OCI-LY1 (cell line): Measurements from ENCODE around the gene PLEKHH2.
"Not testable (repeated sequence)": the region's sequence is repeated elsewhere in the genome, so short reads cannot be mapped to it uniquely, and the experiment has no call there.

Experiments used
- H2AFZ ChIP-seq: fragments of 200-600 bp; sonication (generic), shearing (Covaris generic); 2 replicates; pipeline ENCODE4 v1.6.0; 2014; ENCODE audit warnings: antibody characterized with exemption, mild to moderate bottlenecking, low read length
- H3F3A ChIP-seq: fragments of 200-600 bp; sonication (generic), shearing (Covaris generic); 2 replicates; pipeline ENCODE4 v1.6.0; 2014; ENCODE audit warnings: mild to moderate bottlenecking, antibody characterized with exemption, low read length, moderate library complexity; ENCODE audit not compliant: insufficient read depth
- H3K27ac ChIP-seq: fragments of 200-600 bp; sonication (generic); 2 replicates; pipeline ENCODE4 v1.5.1; 2014; ENCODE audit warnings: low read length, mixed run types, mild to moderate bottlenecking, low read depth; ENCODE audit not compliant: poor library complexity, severe bottlenecking
- H3K27me3 ChIP-seq: fragments of 200-600 bp; sonication (generic); 2 replicates; pipeline ENCODE4 v1.6.0; 2014; ENCODE audit warnings: antibody characterized with exemption, mild to moderate bottlenecking, low read length, moderate library complexity; ENCODE audit not compliant: insufficient read depth
- H3K36me3 ChIP-seq: fragments of 200-600 bp; sonication (generic); 2 replicates; pipeline ENCODE4 v1.6.1; 2014; ENCODE audit warnings: mild to moderate bottlenecking, antibody characterized with exemption, low read length, moderate library complexity, mixed read lengths; ENCODE audit not compliant: insufficient read depth
- H3K4me1 ChIP-seq: fragments of 200-600 bp; sonication (generic); 2 replicates; pipeline ENCODE4 v1.5.1; 2014; ENCODE audit warnings: mild to moderate bottlenecking, low read length, moderate library complexity; ENCODE audit not compliant: insufficient read depth, severe bottlenecking
- H3K4me2 ChIP-seq: fragments of 200-600 bp; sonication (generic), shearing (Covaris generic); 2 replicates; pipeline ENCODE4 v1.6.1; 2014; ENCODE audit warnings: low read length
- H3K4me3 ChIP-seq: fragments of 200-600 bp; sonication (generic); 2 replicates; pipeline ENCODE4 v1.5.1; 2014; ENCODE audit warnings: low read length, low read depth, mild to moderate bottlenecking, mixed read lengths; ENCODE audit not compliant: poor library complexity, severe bottlenecking
- H3K79me2 ChIP-seq: fragments of 200-600 bp; shearing (Covaris generic); 2 replicates; pipeline ENCODE4 v1.6.1; 2016; ENCODE audit warnings: mixed run types, low read length, mixed read lengths; ENCODE audit not compliant: insufficient read depth
- H3K9ac ChIP-seq: fragments of 200-600 bp; sonication (generic), shearing (Covaris generic); 2 replicates; pipeline ENCODE4 v1.6.1; 2014; ENCODE audit warnings: mild to moderate bottlenecking, low read length, mixed read lengths
- H3K9me2 ChIP-seq: fragments of 200-600 bp; sonication (generic), shearing (Covaris generic); 2 replicates; pipeline ENCODE4 v1.6.1; 2014; ENCODE audit warnings: low read depth, mild to moderate bottlenecking, low read length, mixed read lengths
- H3K9me3 ChIP-seq: fragments of 200-600 bp; shearing (Covaris generic); 2 replicates; pipeline ENCODE4 v1.6.1; 2014; ENCODE audit warnings: low read length, mixed read lengths
- H4K20me1 ChIP-seq: fragments of 200-600 bp; sonication (generic), shearing (Covaris generic); 2 replicates; pipeline ENCODE4 v1.6.0; 2016; ENCODE audit warnings: mild to moderate bottlenecking, low read length; ENCODE audit not compliant: insufficient read depth
- CTCF ChIP-seq: fragments of 200-600 bp; sonication (generic), shearing (Covaris generic); IDR thresholded peaks from 2 replicates; pipeline ENCODE4 v1.5.1; 2017; ENCODE audit warnings: mild to moderate bottlenecking, antibody characterized with exemption, low read length, moderate library complexity, mixed read lengths
- EZH2 ChIP-seq: fragments of 200-600 bp; sonication (generic), shearing (Covaris generic); IDR thresholded peaks from 2 replicates; pipeline ENCODE4 v1.8.0; 2017; ENCODE audit warnings: borderline replicate concordance, mixed run types, mild to moderate bottlenecking, antibody characterized with exemption, low read length, moderate library complexity, mixed read lengths

PLEKHH2 gene

GRCh38 chr2:43594875-43595274, 42.2 kb upstream of the PLEKHH2 start:
- Histone ChIP-seq H3K36me3 (peaks cover 20% of the 10 kb centered on the region), H3K27ac (no peak overlapping the region), H3F3A (no peaks in the 10 kb centered on the region), H3K4me3 (peak overlapping the region; percentile 86), H3K27me3 (no peaks in the 10 kb centered on the region), H3K79me2 (peaks cover 11% of the 10 kb centered on the region), H3K4me2 (peak overlapping the region; percentile 84), H4K20me1 (no peaks in the 10 kb centered on the region), H2AFZ (no peak overlapping the region), H3K9me2 (no peaks in the 10 kb centered on the region), H3K4me1 (peaks cover 14% of the 10 kb centered on the region), H3K9ac (peak overlapping the region; percentile 94), H3K9me3 (no peaks in the 10 kb centered on the region)
- TF ChIP-seq CTCF (no peak), EZH2 (no peak)

- Histone ChIP-seq H3K79me2 (peaks cover 11% of the 10 kb centered on the region), H3K36me3 (peaks cover 10% of the 10 kb centered on the region), H4K20me1 (no peaks in the 10 kb centered on the region), H3K27ac (peak within 1 kb of the TSS; percentile 39), H3K4me1 (peaks cover 14% of the 10 kb centered on the region), H3K4me3 (peak within 1 kb of the TSS; percentile 86), H3F3A (no peaks in the 10 kb centered on the region), H3K9ac (peak within 1 kb of the TSS; percentile 94), H3K9me2 (no peaks in the 10 kb centered on the region), H2AFZ (peak within 1 kb of the TSS; percentile 81), H3K27me3 (no peaks in the 10 kb centered on the region), H3K4me2 (peak within 1 kb of the TSS; percentile 84), H3K9me3 (no peaks in the 10 kb centered on the region)
- TF ChIP-seq EZH2 (no peak), CTCF (no peak)
Observed at GRCh38 chr2:43595603-43596412, 41.3 kb upstream of the PLEKHH2 start, which contains the start of gene THADA. TSS of gene THADA (minus strand) at chr2:43596038. CDS start at chr2:43592392, 3,646 bp downstream.

- not testable (repeated sequence) for H3K27me3 ChIP-seq, H3K36me3 ChIP-seq, H3K9me2 ChIP-seq, H3F3A ChIP-seq, H3K27ac ChIP-seq, H2AFZ ChIP-seq, H3K4me1 ChIP-seq, H4K20me1 ChIP-seq, H3K9ac ChIP-seq, H3K4me2 ChIP-seq, H3K4me3 ChIP-seq, H3K9me3 ChIP-seq, H3K79me2 ChIP-seq
Observed at GRCh38 chr2:43600596-43600995, 36.5 kb upstream of the PLEKHH2 start.

GRCh38 chr2:43604674-43605073, 32.4 kb upstream of the PLEKHH2 start:
- Histone ChIP-seq H3K79me2 (no peaks in the 10 kb centered on the region), H3K27ac (no peak overlapping the region), H3K27me3 (no peaks in the 10 kb centered on the region), H3K9me3 (no peaks in the 10 kb centered on the region), H3F3A (no peaks in the 10 kb centered on the region), H3K4me1 (no peaks in the 10 kb centered on the region), H3K36me3 (no peaks in the 10 kb centered on the region), H4K20me1 (no peaks in the 10 kb centered on the region), H3K9me2 (no peaks in the 10 kb centered on the region), H3K4me2 (no peak overlapping the region), H3K4me3 (no peak overlapping the region), H3K9ac (no peak overlapping the region), H2AFZ (no peak overlapping the region)
- TF ChIP-seq CTCF (no peak), EZH2 (no peak)
